H1 (cell line): ENCODE data around the gene TRAF3IP1. TPM values are rescaled to one million over a fixed set of nuclear protein-coding genes. Genes with fewer than 3 reads are reported as not detected.

Experiments
- CTCF ChIA-PET: fragments of 300-600 bp; sonication (Branson Sonifier 250); formaldehyde crosslinking; loops from one replicate; lab custom pipeline; 2021; ENCODE audit not compliant: partially characterized antibody; lab: Charles Lee
- POLR2A ChIA-PET: fragments of 300-600 bp; sonication (Branson Sonifier 250); formaldehyde crosslinking; loops from one replicate; lab custom pipeline; 2021; ENCODE audit warnings: inconsistent platforms; ENCODE audit not compliant: partially characterized antibody; lab: Charles Lee
- DNase-seq, 2 experiments: peaks; one replicate each; pipeline versions ENCODE4 v3.0.0 to v3.0.0-alpha.2; 2010 to 2022; ENCODE audit warnings: low spot score in 2 of 2, low read depth in 1 of 2, mixed read lengths in 1 of 2
- FAIRE-seq: peaks from 2 replicates; lab custom pipeline; 2011; peaks lifted over from hg19 to GRCh38; lab: Jason Lieb, UNC
- H2AFZ ChIP-seq: 2 replicates; pipeline ENCODE4 v1.8.1; 2012; ENCODE audit warnings: low read length, inconsistent platforms
- H2AK5ac ChIP-seq: 2 replicates; pipeline ENCODE4 v1.6.1; 2013; ENCODE audit warnings: low read depth, low read length
- H2BK120ac ChIP-seq: replicated peaks from 2 replicates; pipeline ENCODE3; 2013; ENCODE audit warnings: low read depth, low read length, inconsistent platforms
- H2BK12ac ChIP-seq: 2 replicates; pipeline ENCODE4 v1.6.1; 2013; ENCODE audit warnings: low read depth, low read length
- H2BK15ac ChIP-seq: 2 replicates; pipeline ENCODE4 v1.6.1; 2013; ENCODE audit warnings: low read length
- H2BK20ac ChIP-seq: 2 replicates; pipeline ENCODE4 v1.6.1; 2013; ENCODE audit warnings: low read length
- H2BK5ac ChIP-seq: 2 replicates; pipeline ENCODE4 v1.6.1; 2013; ENCODE audit warnings: low read depth, low read length
- H3K14ac ChIP-seq: 2 replicates; pipeline ENCODE4 v1.6.1; 2013; ENCODE audit warnings: inconsistent platforms; ENCODE audit not compliant: insufficient read length
- H3K18ac ChIP-seq: 2 replicates; pipeline ENCODE4 v1.6.1; 2013; ENCODE audit warnings: low read length; ENCODE audit errors: extremely low read depth
- H3K23ac ChIP-seq: 2 replicates; pipeline ENCODE4 v1.6.1; 2013; ENCODE audit warnings: inconsistent platforms; ENCODE audit not compliant: insufficient read length
- H3K23me2 ChIP-seq: 2 replicates; pipeline ENCODE4 v1.6.1; 2013; ENCODE audit warnings: low read depth, low read length
- H3K27ac ChIP-seq: 2 replicates; pipeline ENCODE4 v1.6.1; 2011; ENCODE audit warnings: low read depth, low read length, inconsistent platforms
- H3K27me3 ChIP-seq, 4 experiments: replicated peaks in 1 of 4; 1 replicate in 1 of 4; 2 replicates in 3 of 4; pipeline versions ENCODE4 v1.6.1 to v1.8.1; 2011 to 2013; ENCODE audit warnings: low read length in 3 of 4, mild to moderate bottlenecking in 3 of 4, inconsistent platforms in 2 of 4, mixed read lengths in 2 of 4, moderate library complexity in 1 of 4; ENCODE audit not compliant: control insufficient read depth in 3 of 4, insufficient read depth in 3 of 4; ENCODE audit errors: extremely low read depth in 1 of 4
- H3K36me3 ChIP-seq, 4 experiments: 2 replicates each; pipeline versions ENCODE4 v1.6.1 to v1.8.1; 2011 to 2013; ENCODE audit warnings: mild to moderate bottlenecking in 4 of 4, low read length in 3 of 4, moderate library complexity in 2 of 4, control low read depth in 1 of 4, inconsistent platforms in 1 of 4; ENCODE audit not compliant: insufficient read depth in 4 of 4, control insufficient read depth in 2 of 4
- H3K4ac ChIP-seq: replicated peaks from 2 replicates; pipeline ENCODE3; 2013; ENCODE audit warnings: low read length, low read depth, mixed read lengths, inconsistent platforms; ENCODE audit not compliant: insufficient read length
- H3K4me1 ChIP-seq, 4 experiments: replicated peaks in 1 of 4; 1 replicate in 1 of 4; 2 replicates in 3 of 4; pipeline versions ENCODE4 v1.6.1 to v1.8.1; 2011 to 2013; ENCODE audit warnings: low read length in 3 of 4, inconsistent platforms in 2 of 4, mixed read lengths in 1 of 4; ENCODE audit not compliant: insufficient read depth in 4 of 4, control insufficient read depth in 3 of 4
- H3K4me2 ChIP-seq, 2 experiments: 2 replicates each; pipeline versions ENCODE4 v1.6.1 to v1.8.1; 2011 to 2013; ENCODE audit warnings: low read depth in 2 of 2, low read length in 2 of 2, control low read depth in 1 of 2, inconsistent platforms in 1 of 2, mild to moderate bottlenecking in 1 of 2; ENCODE audit not compliant: insufficient read depth in 1 of 2
- H3K4me3 ChIP-seq, 4 experiments: fragments of 200-600, 300-600 bp in 1 of 4; sonication (generic), shearing (Covaris generic), sonication (Bioruptor Twin) in 1 of 4; 2 replicates each; pipeline versions ENCODE4 v1.5.1 to v1.8.1; 2011 to 2016; ENCODE audit warnings: low read length in 4 of 4, low read depth in 3 of 4, control low read depth in 2 of 4, inconsistent platforms in 2 of 4, mild to moderate bottlenecking in 2 of 4, mixed read lengths in 1 of 4, moderate library complexity in 1 of 4; ENCODE audit not compliant: insufficient read depth in 2 of 4; ENCODE audit errors: extremely low read depth in 1 of 4
- H3K56ac ChIP-seq: replicated peaks from 2 replicates; pipeline ENCODE3; 2013; ENCODE audit warnings: low read depth, mild to moderate bottlenecking, mixed read lengths, low read length, inconsistent platforms; ENCODE audit not compliant: insufficient read length
- H3K79me1 ChIP-seq: 2 replicates; pipeline ENCODE4 v1.6.1; 2013; ENCODE audit warnings: low read depth, low read length, control low read depth
- H3K79me2 ChIP-seq, 2 experiments: 2 replicates each; pipeline versions ENCODE4 v1.6.1 to v1.8.1; 2012 to 2013; ENCODE audit warnings: low read length in 2 of 2, mild to moderate bottlenecking in 2 of 2, inconsistent platforms in 1 of 2; ENCODE audit not compliant: insufficient read depth in 2 of 2, control insufficient read depth in 1 of 2
- H3K9ac ChIP-seq, 4 experiments: replicated peaks in 1 of 4; 1 replicate in 1 of 4; 2 replicates in 3 of 4; pipeline versions ENCODE4 v1.6.1 to v1.8.1; 2011 to 2013; ENCODE audit warnings: low read depth in 3 of 4, low read length in 3 of 4, control low read depth in 2 of 4, mild to moderate bottlenecking in 2 of 4, moderate library complexity in 2 of 4, inconsistent platforms in 1 of 4; ENCODE audit errors: extremely low read depth in 1 of 4
- H3K9me3 ChIP-seq, 2 experiments: 2 replicates each; pipeline versions ENCODE4 v1.6.1 to v1.8.1; 2012 to 2013; ENCODE audit warnings: mild to moderate bottlenecking in 2 of 2, moderate library complexity in 2 of 2, control low read depth in 1 of 2, inconsistent platforms in 1 of 2, low read depth in 1 of 2, low read length in 1 of 2, mixed read lengths in 1 of 2; ENCODE audit not compliant: insufficient read depth in 2 of 2
- H4K20me1 ChIP-seq, 2 experiments: replicated peaks in 1 of 2; 2 replicates each; pipeline versions ENCODE3 to v1.8.1; 2011 to 2013; ENCODE audit warnings: inconsistent platforms in 2 of 2, low read length in 2 of 2, mild to moderate bottlenecking in 1 of 2; ENCODE audit not compliant: insufficient read depth in 2 of 2, control insufficient read depth in 1 of 2
- H4K5ac ChIP-seq: 2 replicates; pipeline ENCODE4 v1.6.1; 2013; ENCODE audit warnings: low read length, low read depth, mixed read lengths, inconsistent platforms; ENCODE audit not compliant: insufficient read length
- H4K8ac ChIP-seq: 2 replicates; pipeline ENCODE4 v1.8.0; 2013; ENCODE audit warnings: mild to moderate bottlenecking, moderate library complexity, low read length, inconsistent platforms; ENCODE audit not compliant: insufficient read depth; ENCODE audit errors: extremely low read depth
- H4K91ac ChIP-seq: replicated peaks from 2 replicates; pipeline ENCODE3; 2013; ENCODE audit warnings: low read length, mixed read lengths, inconsistent platforms; ENCODE audit not compliant: insufficient read length
- ASH2L ChIP-seq: fragments of 200-600, 300-600 bp; sonication (generic); IDR thresholded peaks from one replicate; pipeline ENCODE4 v1.7.1; 2017; ENCODE audit warnings: low read length
- EP300 ChIP-seq, 2 experiments: IDR thresholded peaks; 1 replicate in 1 of 2; 2 replicates in 1 of 2; pipeline ENCODE4 v1.6.1; 2011 to 2012; ENCODE audit warnings: low read depth in 2 of 2, low read length in 2 of 2, mild to moderate bottlenecking in 2 of 2, borderline replicate concordance in 1 of 2, inconsistent platforms in 1 of 2, moderate library complexity in 1 of 2
- MAFK ChIP-seq: IDR thresholded peaks from 2 replicates; pipeline ENCODE4 v1.6.1; 2012; ENCODE audit warnings: low read depth, mild to moderate bottlenecking, improper control_type of control experiment, low read length
- MAX ChIP-seq: IDR thresholded peaks from 2 replicates; pipeline ENCODE4 v1.6.1; 2012; ENCODE audit warnings: inconsistent platforms
- NANOG ChIP-seq: IDR thresholded peaks from 2 replicates; pipeline ENCODE4 v1.6.1; 2011; ENCODE audit warnings: low read length, low read depth, mild to moderate bottlenecking, inconsistent platforms; ENCODE audit not compliant: insufficient read depth, poor library complexity, severe bottlenecking
- POLR2AphosphoS5 ChIP-seq: IDR thresholded peaks from 2 replicates; pipeline ENCODE4 v1.6.1; 2011; ENCODE audit warnings: low read depth, low read length
- SAP30 ChIP-seq: fragments of 300-600 bp; sonication (generic); IDR thresholded peaks from 2 replicates; pipeline ENCODE4 v1.7.1; 2012; ENCODE audit warnings: low read length, moderate library complexity, mild to moderate bottlenecking, inconsistent platforms; ENCODE audit not compliant: insufficient read depth, insufficient replicate concordance
- YY1 ChIP-seq: IDR thresholded peaks from 2 replicates; pipeline ENCODE4 v1.6.1; 2011; ENCODE audit warnings: low read depth, mild to moderate bottlenecking, low read length
- WGBS, 2 experiments: shearing (Covaris generic) in 1 of 2; methylation state at CpG; one replicate each; pipeline versions ENCODE4 v1.1.6 to v1.1.7; 2013 to 2015; ENCODE audit warnings: low lambda C conversion rate in 2 of 2, mixed read lengths in 2 of 2, inconsistent platforms in 1 of 2, low coverage in 1 of 2, missing lambda C conversion rate in 1 of 2; ENCODE audit not compliant: insufficient replicate concordance in 2 of 2, insufficient coverage in 1 of 2, insufficient read length in 1 of 2; ENCODE audit errors: extremely low coverage in 1 of 2, missing lambda C conversion rate in 1 of 2; 5-methylcytosine and 5-hydroxymethylcytosine counted together
- polyA plus RNA-seq, 7 experiments: library from polyadenylated mRNA; depleted of rRNA in 3 of 7; stranded (reverse) in 5 of 7; unstranded in 2 of 7; fragments of >200 nt in 5 of 7; fragments of 200-250 nt in 2 of 7; gene quantifications; 1 replicate in 5 of 7; 2 replicates in 1 of 7; 4 replicates in 1 of 7; pipeline versions ENCODE4 v1.2.1 to v1.2.3, GENCODE V29; 2011 to 2013; ENCODE audit warnings: missing spikeins in 2 of 7, mixed read lengths in 2 of 7
- total RNA-seq: library from RNA; stranded (reverse); fragmentation: NEBNext Ultra II Directional; extraction: Animal tissue kit (Norgen Biotek cat#: 25700); gene quantifications from 2 replicates; pipeline ENCODE4 v1.2.1, GENCODE V29; 2021

TRAF3IP1 gene
- total and polyA plus RNA-seq, 2 of the 8 experiments (the other 6 are each of a cell fraction or from before 2014, with no cell fraction given) = 2.3 to 17.5 TPM

DNA sequence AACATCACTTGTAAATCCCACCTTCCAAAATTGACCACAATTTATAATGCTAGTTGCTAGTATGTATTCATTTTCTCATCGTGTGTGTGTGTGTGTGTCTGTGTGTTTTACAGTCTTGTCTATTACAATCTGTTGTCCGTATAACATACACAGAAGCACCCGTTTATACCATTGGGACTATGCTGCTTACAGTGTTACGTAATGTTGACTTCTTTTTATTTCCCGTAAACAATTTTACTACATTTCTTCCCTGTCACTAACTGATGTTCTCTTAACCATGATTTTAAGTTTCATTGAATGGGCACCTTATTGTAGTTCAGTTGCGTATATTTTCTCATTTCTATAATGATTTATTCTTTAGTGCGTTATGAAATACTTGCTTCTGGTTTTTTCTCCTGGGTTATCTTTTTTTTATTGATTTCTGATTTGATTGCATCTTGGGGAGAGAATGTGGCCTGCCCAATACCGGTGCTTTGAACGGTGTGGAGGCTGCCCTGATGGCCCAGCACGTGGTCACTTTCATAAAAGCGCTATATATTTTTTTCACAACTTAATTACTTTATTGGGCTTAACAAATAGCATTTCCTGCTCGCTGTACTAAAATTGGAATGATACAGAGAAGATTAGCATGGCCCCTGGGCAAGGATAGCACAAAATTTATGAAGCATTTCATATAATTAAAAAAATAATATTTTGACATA lies 91.9 kb downstream of the TRAF3IP1 start:
- H2BK15ac ChIP-seq = no peak overlapping the region

More for the DNA sequence above, 91.9 kb downstream of the TRAF3IP1 start:
- H2BK120ac ChIP-seq = no peak overlapping the region
- no peak overlapping the region for H3K4me3 ChIP-seq
- ChIA-PET CTCF (no interaction called here), POLR2A (no interaction called here)
- no peaks in the 10 kb centered on the region for H3K36me3 ChIP-seq
- no peaks in the 10 kb centered on the region for H3K27me3 ChIP-seq
- H4K91ac ChIP-seq = no peak overlapping the region
- no peak overlapping the region for H3K56ac ChIP-seq
- DNase-seq = no peak
- no peak overlapping the region for H3K23ac ChIP-seq
- no peak overlapping the region for H2AFZ ChIP-seq
- H2BK5ac ChIP-seq = no peak overlapping the region
- H4K8ac ChIP-seq = no peak overlapping the region
- no peaks in the 10 kb centered on the region for H4K20me1 ChIP-seq
- no peak overlapping the region for H3K18ac ChIP-seq
- no peak overlapping the region for H2BK12ac ChIP-seq
- H3K4me1 ChIP-seq = peaks cover 0 to 12% (median 9%) of the 10 kb centered on the region in 4 experiments; a peak in 5 of 7 replicates
- no peaks in the 10 kb centered on the region for H3K79me2 ChIP-seq
- no peak overlapping the region for H3K4me2 ChIP-seq
- no peak overlapping the region for H4K5ac ChIP-seq
- no peak overlapping the region for H3K27ac ChIP-seq
- H3K9ac ChIP-seq = no peak overlapping the region
- H3K79me1 ChIP-seq = no peaks in the 10 kb centered on the region
- no peaks in the 10 kb centered on the region for H3K23me2 ChIP-seq
- no peak overlapping the region for H3K4ac ChIP-seq
- 92% methylated on average over 12 of the region's 12 CpGs; no CpG with 5 or more reads in 1 of the 2 experiments for WGBS, 2 experiments
- TF ChIP-seq ASH2L (no peak), POLR2AphosphoS5 (no peak), EP300 (IDR thresholded peaks at IDR 0.05; ENCODE audit: borderline replicate concordance in 1 of 2, low read depth in 2 of 2, low read length in 2 of 2) (no peak), MAFK (no peak), MAX (no peak), YY1 (no peak), NANOG (no peak), SAP30 (no peak)
- H2AK5ac ChIP-seq = no peak overlapping the region
- H3K9me3 ChIP-seq = no peaks in the 10 kb centered on the region
- H3K14ac ChIP-seq = no peak overlapping the region
- no peak for FAIRE-seq
- H2BK20ac ChIP-seq = no peak overlapping the region
